NB4 (cell line): ENCODE data around the gene SOX6.
A peak's percentile ranks its signal among the peaks of the same experiment; 100 is the strongest.
"Not testable (repeated sequence)": the region's sequence is repeated elsewhere in the genome, so short reads cannot be mapped to it uniquely, and the experiment has no call there.

Experiments
- DNase-seq: peaks from one replicate; pipeline ENCODE4 v3.0.0; 2010; ENCODE audit warnings: low read depth
- H3K4me3 ChIP-seq: one replicate; pipeline ENCODE4 v1.5.1; 2011; ENCODE audit warnings: mild to moderate bottlenecking, low read depth, low read length, moderate library complexity
- CTCF ChIP-seq: IDR thresholded peaks from one replicate; pipeline ENCODE4 v1.5.1; 2012; ENCODE audit warnings: low read depth, low read length
- MAX ChIP-seq: IDR thresholded peaks from 2 replicates; pipeline ENCODE4 v1.6.1; 2011; ENCODE audit warnings: low read depth, low read length
- MYC ChIP-seq: IDR thresholded peaks from 2 replicates; pipeline ENCODE4 v1.6.1; 2011; ENCODE audit warnings: low read depth, low read length
- POLR2A ChIP-seq: IDR thresholded peaks from 2 replicates; pipeline ENCODE4 v1.6.1; 2011; ENCODE audit warnings: mild to moderate bottlenecking; ENCODE audit not compliant: insufficient read length; ENCODE audit errors: extremely low read depth

Gene SOX6

GRCh38 chr11:16037179-16037578 is 319.2 kb downstream of the SOX6 start:
- TF ChIP-seq POLR2A (no peak), MAX (no peak), MYC (no peak), CTCF (no peak)
- no peak for DNase-seq
- H3K4me3 ChIP-seq, result no peak overlapping the region

GRCh38 chr11:16036218-16036617 is 320.1 kb downstream of the SOX6 start:
- no peak for DNase-seq
- no peak overlapping the region for H3K4me3 ChIP-seq
- TF ChIP-seq MYC (no peak), CTCF (no peak)

- no peak for TF ChIP-seq MAX
- TF ChIP-seq MYC, result no peak
- TF ChIP-seq POLR2A, result no peak
- TF ChIP-seq CTCF, result no peak
These were observed 322.3 kb downstream of the SOX6 start for GRCh38 chr11:16034074-16034473.

GRCh38 chr11:16032974-16033373 is 323.4 kb downstream of the SOX6 start:
- no peak for DNase-seq

More at GRCh38 chr11:16034074-16034473, 322.3 kb downstream of the SOX6 start:
- peak; percentile 8 for DNase-seq
- H3K4me3 ChIP-seq, result no peak overlapping the region

GRCh38 chr11:16031210-16031609 is 325.1 kb downstream of the SOX6 start:
- no peak overlapping the region for H3K4me3 ChIP-seq
- no peak for TF ChIP-seq MAX
- TF ChIP-seq MYC, result no peak
- no peak for TF ChIP-seq CTCF
- TF ChIP-seq POLR2A, result no peak

More at GRCh38 chr11:16032974-16033373, 323.4 kb downstream of the SOX6 start:
- no peak overlapping the region for H3K4me3 ChIP-seq
- TF ChIP-seq CTCF (no peak), POLR2A (no peak), MAX (no peak), MYC (no peak)

GRCh38 chr11:16030664-16031063 is 325.7 kb downstream of the SOX6 start:
- DNase-seq, result no peak
- no peak for TF ChIP-seq MYC
- no peak for TF ChIP-seq POLR2A
- TF ChIP-seq CTCF, result no peak
- no peak for TF ChIP-seq MAX
- H3K4me3 ChIP-seq, result no peak overlapping the region

More at GRCh38 chr11:16031210-16031609, 325.1 kb downstream of the SOX6 start:
- DNase-seq, result no peak

GRCh38 chr11:16029151-16029550 is 327.2 kb downstream of the SOX6 start:
- not testable (repeated sequence) for DNase-seq, H3K4me3 ChIP-seq
